ENCODE data around the gene CADPS2. TPM values are rescaled to one million over a fixed set of nuclear protein-coding genes. Genes with fewer than 3 reads are reported as not detected.

Gene CADPS2
- total RNA-seq, 4 donors from 2014 or later: 2.1 to 3.7 (median 2.8) TPM

DNA sequence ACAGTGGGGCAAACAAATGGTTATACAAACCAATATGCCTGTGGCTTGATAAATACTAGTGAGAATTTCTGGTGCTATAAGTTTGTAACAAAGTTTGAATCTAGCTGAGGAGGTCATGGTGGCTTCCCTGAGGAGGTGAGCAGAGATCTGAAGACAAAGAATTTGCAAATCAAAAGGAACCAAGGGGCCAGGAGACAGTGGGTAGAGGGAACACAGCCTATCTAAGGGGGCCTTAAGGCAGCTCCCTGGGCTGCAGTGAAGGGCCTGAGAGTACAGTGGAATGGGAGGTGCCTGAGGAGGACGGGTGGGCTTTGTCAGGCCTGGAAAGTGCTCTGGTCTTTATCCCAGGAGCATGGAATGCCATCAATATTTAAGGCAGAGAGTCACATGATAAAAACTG is 209.1 kb downstream of the CADPS2 start:
- TF ChIP-seq CTCF (IDR thresholded peaks at IDR 0.05 in 4 of 5, conservative IDR thresholded peaks at IDR 0.05 in 1 of 5) (no peak), POLR2A (IDR thresholded peaks at IDR 0.05) (no peak)
- intact Hi-C loops (cut with DNase I; ENCODE audit: low total_unique reads) (no loop called here), in situ Hi-C loops (cut with MboI; ENCODE audit: low sequenced_read_pairs in 4 of 4) (no loop called here)
- Histone ChIP-seq H3K36me3 (no peaks in the 10 kb centered on the region), H3K27me3 (no peaks in the 10 kb centered on the region), H3K4me1 (no peaks in the 10 kb centered on the region), H3K4me3 (no peak overlapping the region), H3K9me3 (no peaks in the 10 kb centered on the region), H3K27ac (no peak overlapping the region)
- ATAC-seq (no peak), DNase-seq (no peak)

GRCh38 chr7:122676466-122676865 is 209.8 kb downstream of the CADPS2 start:
- TF ChIP-seq POLR2A (IDR thresholded peaks at IDR 0.05) (no peak), CTCF (IDR thresholded peaks at IDR 0.05 in 4 of 5, conservative IDR thresholded peaks at IDR 0.05 in 1 of 5) (no peak)
- DNase-seq (no peak), ATAC-seq (no peak)
- in situ Hi-C loops (cut with MboI; ENCODE audit: low sequenced_read_pairs in 4 of 4) (no loop called here), intact Hi-C loops (cut with DNase I; ENCODE audit: low total_unique reads) (no loop called here)
- Histone ChIP-seq H3K36me3 (no peaks in the 10 kb centered on the region), H3K9me3 (no peaks in the 10 kb centered on the region), H3K4me3 (no peak overlapping the region), H3K27ac (no peak overlapping the region), H3K4me1 (no peaks in the 10 kb centered on the region), H3K27me3 (no peaks in the 10 kb centered on the region)

DNA sequence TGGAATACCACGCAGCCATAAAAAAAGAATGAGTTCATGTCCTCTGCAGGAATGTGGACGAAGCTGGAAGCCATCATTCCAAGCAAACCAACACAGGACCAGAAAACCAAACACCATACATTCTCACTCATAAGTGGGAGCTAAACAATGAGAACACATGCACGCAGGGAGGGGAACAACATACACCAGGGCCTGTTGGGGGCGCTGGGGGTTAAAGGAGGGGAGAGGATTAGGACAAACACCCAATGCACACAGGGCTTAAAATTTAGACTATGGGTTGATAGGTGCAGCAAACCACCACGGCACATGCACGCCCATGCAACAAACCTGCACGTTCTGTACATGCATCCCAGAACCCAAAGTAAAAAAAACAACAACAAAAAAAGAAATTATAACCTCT is 210.6 kb downstream of the CADPS2 start:
- H3K27me3 ChIP-seq: no peaks in the 10 kb centered on the region
- intact Hi-C loops (cut with DNase I; ENCODE audit: low total_unique reads): no loop called here
- no peak overlapping the region for H3K4me3 ChIP-seq
- DNase-seq: no peak
- ATAC-seq: no peak
- in situ Hi-C loops (cut with MboI; ENCODE audit: low sequenced_read_pairs in 4 of 4): no loop called here
- H3K9me3 ChIP-seq: no peaks in the 10 kb centered on the region
- H3K27ac ChIP-seq: no peak overlapping the region
- TF ChIP-seq CTCF (IDR thresholded peaks at IDR 0.05 in 4 of 5, conservative IDR thresholded peaks at IDR 0.05 in 1 of 5) (no peak), POLR2A (IDR thresholded peaks at IDR 0.05) (no peak)
- H3K36me3 ChIP-seq: no peaks in the 10 kb centered on the region
- no peaks in the 10 kb centered on the region for H3K4me1 ChIP-seq

DNA sequence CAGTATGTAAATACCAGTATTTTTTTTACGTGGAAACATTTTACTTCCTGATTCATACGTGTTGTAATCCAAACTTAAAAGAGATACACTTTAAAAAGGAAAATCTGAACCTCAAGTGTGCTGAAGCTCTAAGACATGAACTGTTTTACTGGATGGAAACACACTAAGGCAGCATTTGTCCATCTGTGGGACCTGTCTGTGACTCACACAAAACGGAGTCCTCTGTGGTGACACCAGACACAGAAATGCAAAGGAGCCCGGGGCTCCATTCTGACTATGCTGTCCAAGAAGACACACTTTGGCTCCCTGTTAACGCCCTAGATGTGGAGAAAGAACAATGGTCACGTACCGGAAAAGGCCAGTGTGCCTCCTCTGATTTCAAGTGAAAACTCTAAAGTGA is 211.2 kb downstream of the CADPS2 start:
- intact Hi-C loops (cut with DNase I; ENCODE audit: low total_unique reads): no loop called here
- no peak overlapping the region for H3K4me3 ChIP-seq
- H3K36me3 ChIP-seq: no peaks in the 10 kb centered on the region
- no peaks in the 10 kb centered on the region for H3K4me1 ChIP-seq
- no peak for DNase-seq
- TF ChIP-seq CTCF (IDR thresholded peaks at IDR 0.05 in 4 of 5, conservative IDR thresholded peaks at IDR 0.05 in 1 of 5) (no peak), POLR2A (IDR thresholded peaks at IDR 0.05) (no peak)
- no peaks in the 10 kb centered on the region for H3K9me3 ChIP-seq
- in situ Hi-C loops (cut with MboI; ENCODE audit: low sequenced_read_pairs in 4 of 4): no loop called here
- no peak for ATAC-seq
- no peak overlapping the region for H3K27ac ChIP-seq
- H3K27me3 ChIP-seq: no peaks in the 10 kb centered on the region

GRCh38 chr7:122674502-122674901 is 211.8 kb downstream of the CADPS2 start:
- in situ Hi-C loops (cut with MboI; ENCODE audit: low sequenced_read_pairs in 4 of 4) (no loop called here), intact Hi-C loops (cut with DNase I; ENCODE audit: low total_unique reads) (no loop called here)
- no peak for TF ChIP-seq CTCF (IDR thresholded peaks at IDR 0.05 in 4 of 5, conservative IDR thresholded peaks at IDR 0.05 in 1 of 5)
- TF ChIP-seq POLR2A (IDR thresholded peaks at IDR 0.05): no peak
- ATAC-seq (no peak), DNase-seq (no peak)
- Histone ChIP-seq H3K36me3 (no peaks in the 10 kb centered on the region), H3K27me3 (no peaks in the 10 kb centered on the region), H3K4me1 (no peaks in the 10 kb centered on the region), H3K4me3 (no peak overlapping the region), H3K9me3 (no peaks in the 10 kb centered on the region), H3K27ac (no peak overlapping the region)
